OCI-LY1 (cell line): ENCODE measurements around the gene RGS10.

Experiments
- H2AFZ ChIP-seq: fragments of 200-600 bp; sonication (generic), shearing (Covaris generic); 2 replicates; pipeline ENCODE4 v1.6.0; 2014; ENCODE audit warnings: antibody characterized with exemption, mild to moderate bottlenecking, low read length
- H3F3A ChIP-seq: fragments of 200-600 bp; sonication (generic), shearing (Covaris generic); 2 replicates; pipeline ENCODE4 v1.6.0; 2014; ENCODE audit warnings: mild to moderate bottlenecking, antibody characterized with exemption, low read length, moderate library complexity; ENCODE audit not compliant: insufficient read depth
- H3K27ac ChIP-seq: fragments of 200-600 bp; sonication (generic); 2 replicates; pipeline ENCODE4 v1.5.1; 2014; ENCODE audit warnings: low read length, mixed run types, mild to moderate bottlenecking, low read depth; ENCODE audit not compliant: poor library complexity, severe bottlenecking
- H3K27me3 ChIP-seq: fragments of 200-600 bp; sonication (generic); 2 replicates; pipeline ENCODE4 v1.6.0; 2014; ENCODE audit warnings: antibody characterized with exemption, mild to moderate bottlenecking, low read length, moderate library complexity; ENCODE audit not compliant: insufficient read depth
- H3K36me3 ChIP-seq: fragments of 200-600 bp; sonication (generic); 2 replicates; pipeline ENCODE4 v1.6.1; 2014; ENCODE audit warnings: mild to moderate bottlenecking, antibody characterized with exemption, low read length, moderate library complexity, mixed read lengths; ENCODE audit not compliant: insufficient read depth
- H3K4me1 ChIP-seq: fragments of 200-600 bp; sonication (generic); 2 replicates; pipeline ENCODE4 v1.5.1; 2014; ENCODE audit warnings: mild to moderate bottlenecking, low read length, moderate library complexity; ENCODE audit not compliant: insufficient read depth, severe bottlenecking
- H3K4me2 ChIP-seq: fragments of 200-600 bp; sonication (generic), shearing (Covaris generic); 2 replicates; pipeline ENCODE4 v1.6.1; 2014; ENCODE audit warnings: low read length
- H3K4me3 ChIP-seq: fragments of 200-600 bp; sonication (generic); 2 replicates; pipeline ENCODE4 v1.5.1; 2014; ENCODE audit warnings: low read length, low read depth, mild to moderate bottlenecking, mixed read lengths; ENCODE audit not compliant: poor library complexity, severe bottlenecking
- H3K79me2 ChIP-seq: fragments of 200-600 bp; shearing (Covaris generic); 2 replicates; pipeline ENCODE4 v1.6.1; 2016; ENCODE audit warnings: mixed run types, low read length, mixed read lengths; ENCODE audit not compliant: insufficient read depth
- H3K9ac ChIP-seq: fragments of 200-600 bp; sonication (generic), shearing (Covaris generic); 2 replicates; pipeline ENCODE4 v1.6.1; 2014; ENCODE audit warnings: mild to moderate bottlenecking, low read length, mixed read lengths
- H3K9me2 ChIP-seq: fragments of 200-600 bp; sonication (generic), shearing (Covaris generic); 2 replicates; pipeline ENCODE4 v1.6.1; 2014; ENCODE audit warnings: low read depth, mild to moderate bottlenecking, low read length, mixed read lengths
- H3K9me3 ChIP-seq: fragments of 200-600 bp; shearing (Covaris generic); 2 replicates; pipeline ENCODE4 v1.6.1; 2014; ENCODE audit warnings: low read length, mixed read lengths
- H4K20me1 ChIP-seq: fragments of 200-600 bp; sonication (generic), shearing (Covaris generic); 2 replicates; pipeline ENCODE4 v1.6.0; 2016; ENCODE audit warnings: mild to moderate bottlenecking, low read length; ENCODE audit not compliant: insufficient read depth
- EZH2 ChIP-seq: fragments of 200-600 bp; sonication (generic), shearing (Covaris generic); IDR thresholded peaks from 2 replicates; pipeline ENCODE4 v1.8.0; 2017; ENCODE audit warnings: borderline replicate concordance, mixed run types, mild to moderate bottlenecking, antibody characterized with exemption, low read length, moderate library complexity, mixed read lengths
- TF ChIP-seq, protein P1 (sequence below): fragments of 200-600 bp; sonication (generic), shearing (Covaris generic); IDR thresholded peaks from 2 replicates; pipeline ENCODE4 v1.5.1; 2017; ENCODE audit warnings: mild to moderate bottlenecking, antibody characterized with exemption, low read length, moderate library complexity, mixed read lengths

The RGS10 gene

GRCh38 chr10:119457966-119458766 lies 84.4 kb downstream of the RGS10 start:
- Histone ChIP-seq H3F3A (no peaks in the 10 kb centered on the region), H3K36me3 (no peaks in the 10 kb centered on the region; the same call in 1 of the 2 replicates), H3K27ac (no peak overlapping the region), H3K4me2 (no peak overlapping the region), H3K9me2 (no peaks in the 10 kb centered on the region), H4K20me1 (no peaks in the 10 kb centered on the region), H3K9me3 (no peaks in the 10 kb centered on the region), H2AFZ (no peak overlapping the region), H3K4me1 (peaks cover 4% of the 10 kb centered on the region), H3K9ac (no peak overlapping the region), H3K27me3 (peaks cover 13% of the 10 kb centered on the region), H3K4me3 (no peak overlapping the region), H3K79me2 (no peaks in the 10 kb centered on the region)
- TF ChIP-seq, protein P1, sequence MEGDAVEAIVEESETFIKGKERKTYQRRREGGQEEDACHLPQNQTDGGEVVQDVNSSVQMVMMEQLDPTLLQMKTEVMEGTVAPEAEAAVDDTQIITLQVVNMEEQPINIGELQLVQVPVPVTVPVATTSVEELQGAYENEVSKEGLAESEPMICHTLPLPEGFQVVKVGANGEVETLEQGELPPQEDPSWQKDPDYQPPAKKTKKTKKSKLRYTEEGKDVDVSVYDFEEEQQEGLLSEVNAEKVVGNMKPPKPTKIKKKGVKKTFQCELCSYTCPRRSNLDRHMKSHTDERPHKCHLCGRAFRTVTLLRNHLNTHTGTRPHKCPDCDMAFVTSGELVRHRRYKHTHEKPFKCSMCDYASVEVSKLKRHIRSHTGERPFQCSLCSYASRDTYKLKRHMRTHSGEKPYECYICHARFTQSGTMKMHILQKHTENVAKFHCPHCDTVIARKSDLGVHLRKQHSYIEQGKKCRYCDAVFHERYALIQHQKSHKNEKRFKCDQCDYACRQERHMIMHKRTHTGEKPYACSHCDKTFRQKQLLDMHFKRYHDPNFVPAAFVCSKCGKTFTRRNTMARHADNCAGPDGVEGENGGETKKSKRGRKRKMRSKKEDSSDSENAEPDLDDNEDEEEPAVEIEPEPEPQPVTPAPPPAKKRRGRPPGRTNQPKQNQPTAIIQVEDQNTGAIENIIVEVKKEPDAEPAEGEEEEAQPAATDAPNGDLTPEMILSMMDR = no peak
- TF ChIP-seq EZH2 = no peak

DNA sequence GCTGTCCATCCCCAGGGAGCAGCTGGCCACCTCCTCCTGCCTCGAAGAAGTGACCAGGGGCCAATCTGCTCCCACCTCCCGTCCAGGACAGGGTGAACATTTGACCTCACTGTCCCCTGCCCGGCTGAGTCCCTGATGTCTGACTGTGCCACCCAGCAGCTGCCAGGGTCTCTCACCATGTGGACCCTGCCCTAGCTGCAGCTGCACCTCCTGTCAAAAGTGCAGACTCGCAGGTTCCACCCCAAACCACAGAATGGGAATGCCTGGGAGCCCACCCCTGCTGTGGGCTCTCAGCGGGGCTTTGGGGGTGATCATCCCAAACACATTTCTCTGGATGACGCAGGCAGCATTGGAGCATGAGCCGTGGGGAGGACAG lies 86.1 kb downstream of the RGS10 start:
- H3K9me3 ChIP-seq = no peaks in the 10 kb centered on the region
- H3K27ac ChIP-seq = no peak overlapping the region
- H3K9me2 ChIP-seq = no peaks in the 10 kb centered on the region
- H3K4me1 ChIP-seq = peaks cover 4% of the 10 kb centered on the region
- H3F3A ChIP-seq = no peaks in the 10 kb centered on the region
- H3K27me3 ChIP-seq = peaks cover 13% of the 10 kb centered on the region
- no peak overlapping the region for H2AFZ ChIP-seq
- H3K36me3 ChIP-seq = no peaks in the 10 kb centered on the region
- TF ChIP-seq, protein P1 = no peak
- TF ChIP-seq EZH2 = no peak
- no peak overlapping the region for H3K4me2 ChIP-seq
- H3K4me3 ChIP-seq = no peak overlapping the region
- H4K20me1 ChIP-seq = no peaks in the 10 kb centered on the region
- H3K9ac ChIP-seq = no peak overlapping the region
- no peaks in the 10 kb centered on the region for H3K79me2 ChIP-seq

- Histone ChIP-seq H3K27me3 (peaks cover 12% of the 10 kb centered on the region), H3K36me3 (no peaks in the 10 kb centered on the region), H3K27ac (no peak overlapping the region), H3K9ac (no peak overlapping the region), H3F3A (no peaks in the 10 kb centered on the region), H2AFZ (no peak overlapping the region), H3K4me2 (no peak overlapping the region), H3K9me3 (no peaks in the 10 kb centered on the region), H3K79me2 (no peaks in the 10 kb centered on the region), H3K4me3 (no peak overlapping the region), H3K9me2 (no peaks in the 10 kb centered on the region), H3K4me1 (peaks cover 4% of the 10 kb centered on the region), H4K20me1 (no peaks in the 10 kb centered on the region)
- TF ChIP-seq, protein P1 = no peak
- TF ChIP-seq EZH2 = no peak
Observed at GRCh38 chr10:119455609-119456434, 86.7 kb downstream of the RGS10 start.
